Stimulated activated naive CD8-positive, alpha-beta T cell treated with anti-CD3 and anti-CD28 coated beads, Interleukin-15, Interleukin-2, amounts not matched to agents 100 ng/mL and 50 ng/mL, for 24 hours (primary cell): ENCODE measurements around the gene SMIM7.
"Not testable (repeated sequence)": the region's sequence is repeated elsewhere in the genome, so short reads cannot be mapped to it uniquely, and the experiment has no call there.

Source experiments
- H3K27ac Mint-ChIP-seq: one replicate; pipeline ENCODE4 v1.8.0; 2021; ENCODE audit warnings: mild to moderate bottlenecking, mixed read lengths
- H3K27me3 Mint-ChIP-seq: one replicate; pipeline ENCODE4 v1.8.0; 2021; ENCODE audit warnings: mixed read lengths
- H3K36me3 Mint-ChIP-seq: one replicate; pipeline ENCODE4 v1.8.0; 2021; ENCODE audit warnings: low read depth, mixed read lengths
- H3K4me1 Mint-ChIP-seq: one replicate; pipeline ENCODE4 v1.8.0; 2021; ENCODE audit warnings: low read depth, mixed read lengths
- H3K4me3 Mint-ChIP-seq: one replicate; pipeline ENCODE4 v1.8.0; 2021; ENCODE audit warnings: mild to moderate bottlenecking, mixed read lengths
- H3K9me3 Mint-ChIP-seq: one replicate; pipeline ENCODE4 v1.8.0; 2021; ENCODE audit warnings: mixed read lengths

Gene SMIM7

GRCh38 chr19:16668702-16669101, 8.8 kb upstream of the SMIM7 start:
- not testable (repeated sequence) for H3K4me3 Mint-ChIP-seq, H3K36me3 Mint-ChIP-seq, H3K4me1 Mint-ChIP-seq, H3K9me3 Mint-ChIP-seq, H3K27ac Mint-ChIP-seq, H3K27me3 Mint-ChIP-seq

- H3K4me3 Mint-ChIP-seq: no peak overlapping the region
- no peaks in the 10 kb centered on the region for H3K4me1 Mint-ChIP-seq
These were observed 8.2 kb upstream of the SMIM7 start for GRCh38 chr19:16668176-16668575.

GRCh38 chr19:16661480-16662034, 1.6 kb upstream of the SMIM7 start:
- Mint-ChIP-seq H3K27me3 (peaks cover 7% of the 10 kb centered on the region), H3K4me1 (peaks cover 36% of the 10 kb centered on the region), H3K27ac (peak overlapping the region; percentile 36), H3K36me3 (peaks cover 20% of the 10 kb centered on the region), H3K4me3 (peak overlapping the region; percentile 73), H3K9me3 (no peaks in the 10 kb centered on the region)

More at GRCh38 chr19:16668176-16668575, 8.2 kb upstream of the SMIM7 start:
- no peaks in the 10 kb centered on the region for H3K36me3 Mint-ChIP-seq
- no peaks in the 10 kb centered on the region for H3K9me3 Mint-ChIP-seq
- no peaks in the 10 kb centered on the region for H3K27me3 Mint-ChIP-seq
- no peak overlapping the region for H3K27ac Mint-ChIP-seq

- H3K4me1 Mint-ChIP-seq: peaks cover 36% of the 10 kb centered on the region
- H3K9me3 Mint-ChIP-seq: no peaks in the 10 kb centered on the region
- H3K27ac Mint-ChIP-seq: peak within 1 kb of the TSS; percentile 96
- H3K27me3 Mint-ChIP-seq: peaks cover 7% of the 10 kb centered on the region
- H3K36me3 Mint-ChIP-seq: peaks cover 25% of the 10 kb centered on the region
- peak within 1 kb of the TSS; percentile 96 for H3K4me3 Mint-ChIP-seq
These were observed 977 bp upstream of the SMIM7 start, which contains the start of gene TMEM38A for GRCh38 chr19:16660763-16661479. TMEM38A (plus strand) TSS chr19:16661139; CDS start chr19:16661218, 79 bp downstream.

GRCh38 chr19:16659464-16659831, 496 bp downstream of the SMIM7 start:
- Mint-ChIP-seq H3K9me3 (no peaks in the 10 kb centered on the region), H3K4me1 (peaks cover 42% of the 10 kb centered on the region), H3K36me3 (peaks cover 35% of the 10 kb centered on the region), H3K4me3 (peak overlapping the region; percentile 96), H3K27me3 (peaks cover 7% of the 10 kb centered on the region), H3K27ac (peak overlapping the region; percentile 96)

DNA sequence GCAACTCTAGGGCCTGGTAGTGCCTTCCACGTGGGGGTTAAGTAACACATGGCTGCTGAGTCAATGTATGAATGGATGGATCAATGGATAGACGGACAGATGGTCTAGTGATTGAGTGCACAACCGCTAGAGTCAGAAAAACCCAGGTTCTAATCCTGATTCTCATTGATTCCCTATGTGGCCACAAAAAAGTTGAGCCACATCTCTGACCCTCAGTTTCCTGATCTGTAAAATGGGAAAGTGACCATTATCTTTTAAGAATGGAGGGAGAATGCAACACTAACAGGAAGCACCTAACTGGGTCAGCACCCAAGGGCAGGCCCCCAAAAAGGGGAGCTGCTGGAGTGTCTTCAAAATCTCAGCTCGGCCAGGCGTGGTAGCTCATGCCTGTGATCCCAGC, 2.6 kb downstream of the SMIM7 start:
- H3K9me3 Mint-ChIP-seq: no peaks in the 10 kb centered on the region
- peaks cover 43% of the 10 kb centered on the region for H3K4me1 Mint-ChIP-seq
- H3K4me3 Mint-ChIP-seq: no peak overlapping the region
- peak overlapping the region; percentile 9 for H3K27ac Mint-ChIP-seq
- H3K27me3 Mint-ChIP-seq: peaks cover 7% of the 10 kb centered on the region
- peaks cover 53% of the 10 kb centered on the region for H3K36me3 Mint-ChIP-seq

GRCh38 chr19:16655727-16656126, 4.2 kb downstream of the SMIM7 start:
- peaks cover 67% of the 10 kb centered on the region for H3K36me3 Mint-ChIP-seq
- H3K27ac Mint-ChIP-seq: no peak overlapping the region
- H3K4me1 Mint-ChIP-seq: peaks cover 35% of the 10 kb centered on the region
- no peak overlapping the region for H3K4me3 Mint-ChIP-seq
- no peaks in the 10 kb centered on the region for H3K27me3 Mint-ChIP-seq
- no peaks in the 10 kb centered on the region for H3K9me3 Mint-ChIP-seq

DNA sequence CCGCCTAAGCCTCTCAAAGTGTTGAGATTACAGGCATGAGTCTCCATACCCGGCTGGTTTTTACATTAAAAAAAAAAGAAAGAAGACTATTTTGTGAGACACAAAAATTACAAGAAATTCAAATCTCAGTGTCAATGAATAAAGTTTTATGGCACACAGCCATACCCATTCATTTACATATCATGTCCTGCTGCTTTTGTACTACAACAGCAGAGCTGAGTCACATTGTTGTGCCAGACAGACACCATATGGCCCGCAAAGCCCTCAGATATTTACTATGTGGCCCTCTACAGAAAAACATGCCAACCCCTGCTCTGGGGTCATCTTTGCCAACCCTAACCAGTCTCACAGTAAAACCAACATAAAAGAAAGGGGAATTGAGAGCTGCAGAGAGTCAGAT, 5.3 kb downstream of the SMIM7 start:
- no peaks in the 10 kb centered on the region for H3K9me3 Mint-ChIP-seq
- H3K27ac Mint-ChIP-seq: no peak overlapping the region
- H3K4me3 Mint-ChIP-seq: no peak overlapping the region

DNA sequence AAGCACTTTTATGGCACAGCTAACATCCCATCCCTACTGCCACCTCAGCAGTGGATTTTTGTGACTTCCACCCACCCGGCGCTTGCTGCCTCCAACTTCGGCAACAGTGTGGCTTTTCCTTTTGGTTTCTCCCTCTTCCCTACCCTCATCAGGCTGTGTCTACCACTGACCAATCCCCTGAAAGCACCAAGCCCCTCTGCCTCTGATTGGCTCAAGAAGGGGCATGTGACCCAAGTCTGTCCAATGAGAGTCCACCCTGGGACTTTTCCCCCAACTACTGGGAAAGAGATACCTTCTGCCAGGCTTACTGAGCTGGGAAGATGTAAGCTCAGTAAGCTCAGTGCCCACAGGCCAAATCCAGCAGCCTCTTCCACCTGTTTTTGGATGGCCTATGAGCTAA, 5.8 kb downstream of the SMIM7 start:
- H3K27ac Mint-ChIP-seq: no peak overlapping the region
- H3K4me3 Mint-ChIP-seq: no peak overlapping the region
- H3K36me3 Mint-ChIP-seq: peaks cover 78% of the 10 kb centered on the region
- no peaks in the 10 kb centered on the region for H3K9me3 Mint-ChIP-seq
- no peaks in the 10 kb centered on the region for H3K27me3 Mint-ChIP-seq
- H3K4me1 Mint-ChIP-seq: peaks cover 30% of the 10 kb centered on the region

More for the DNA sequence above, 5.3 kb downstream of the SMIM7 start:
- Mint-ChIP-seq H3K27me3 (no peaks in the 10 kb centered on the region), H3K4me1 (peaks cover 35% of the 10 kb centered on the region), H3K36me3 (peaks cover 75% of the 10 kb centered on the region)

DNA sequence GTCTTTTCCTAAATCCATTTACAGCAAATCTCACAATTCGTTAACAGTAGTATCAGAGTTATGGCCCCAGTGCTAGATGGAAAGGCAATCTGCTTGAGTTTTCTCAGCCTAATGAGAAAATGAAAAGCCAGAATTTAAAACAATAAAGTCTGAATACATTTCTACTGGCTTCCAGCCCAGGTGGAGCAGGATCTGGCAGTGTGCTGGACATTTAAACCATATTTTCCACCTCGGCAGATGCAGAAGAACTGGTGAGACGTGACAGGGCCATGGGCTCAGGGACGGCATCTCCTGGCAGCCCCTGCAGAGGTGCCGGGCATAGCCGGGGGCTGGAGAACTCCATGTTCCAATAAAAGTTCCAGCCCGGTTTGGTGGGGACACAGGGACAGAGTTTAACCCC, 7.1 kb downstream of the SMIM7 start:
- peaks cover 72% of the 10 kb centered on the region for H3K36me3 Mint-ChIP-seq
- no peak overlapping the region for H3K4me3 Mint-ChIP-seq
- peaks cover 17% of the 10 kb centered on the region for H3K4me1 Mint-ChIP-seq
- H3K9me3 Mint-ChIP-seq: no peaks in the 10 kb centered on the region
- no peaks in the 10 kb centered on the region for H3K27me3 Mint-ChIP-seq
- H3K27ac Mint-ChIP-seq: no peak overlapping the region

- not testable (repeated sequence) for H3K27me3 Mint-ChIP-seq, H3K4me3 Mint-ChIP-seq, H3K4me1 Mint-ChIP-seq, H3K9me3 Mint-ChIP-seq, H3K27ac Mint-ChIP-seq
- H3K36me3 Mint-ChIP-seq: peaks cover 73% of the 10 kb centered on the region
These were observed 8.3 kb downstream of the SMIM7 start for GRCh38 chr19:16651421-16652188.

- Mint-ChIP-seq H3K9me3 (no peaks in the 10 kb centered on the region), H3K27me3 (no peaks in the 10 kb centered on the region), H3K36me3 (peaks cover 70% of the 10 kb centered on the region), H3K27ac (no peak overlapping the region), H3K4me3 (no peak overlapping the region), H3K4me1 (peaks cover 6% of the 10 kb centered on the region)
These were observed 9.1 kb downstream of the SMIM7 start for GRCh38 chr19:16650821-16651220.

GRCh38 chr19:16649734-16650133, 10.2 kb downstream of the SMIM7 start:
- Mint-ChIP-seq H3K36me3 (peaks cover 73% of the 10 kb centered on the region), H3K27ac (no peak overlapping the region), H3K9me3 (no peaks in the 10 kb centered on the region), H3K4me3 (no peak overlapping the region), H3K4me1 (peaks cover 3% of the 10 kb centered on the region), H3K27me3 (no peaks in the 10 kb centered on the region)

GRCh38 chr19:16645140-16645539, 14.8 kb downstream of the SMIM7 start:
- H3K36me3 Mint-ChIP-seq: peaks cover 58% of the 10 kb centered on the region
- H3K4me1 Mint-ChIP-seq: no peaks in the 10 kb centered on the region
- H3K27ac Mint-ChIP-seq: no peak overlapping the region
- no peaks in the 10 kb centered on the region for H3K27me3 Mint-ChIP-seq
- no peak overlapping the region for H3K4me3 Mint-ChIP-seq
- H3K9me3 Mint-ChIP-seq: no peaks in the 10 kb centered on the region

- peaks cover 16% of the 10 kb centered on the region for H3K4me1 Mint-ChIP-seq
- H3K36me3 Mint-ChIP-seq: peaks cover 50% of the 10 kb centered on the region
- H3K27me3 Mint-ChIP-seq: no peaks in the 10 kb centered on the region
- H3K27ac Mint-ChIP-seq: no peak overlapping the region
- no peaks in the 10 kb centered on the region for H3K9me3 Mint-ChIP-seq
- H3K4me3 Mint-ChIP-seq: no peak overlapping the region
These were observed 18.2 kb downstream of the SMIM7 start for GRCh38 chr19:16641695-16642094.
